ENCODE results near the gene CATSPERB. TPM values are rescaled to one million over a fixed set of nuclear protein-coding genes. Genes with fewer than 3 reads are reported as not detected.

The CATSPERB gene
- total RNA-seq, 4 donors from 2014 or later: 0.11 to 2.9 (median 0.91) TPM

GRCh38 chr14:91716999-91717398, 14.9 kb downstream of the CATSPERB start:
- Histone ChIP-seq H3K27me3 (no peaks in the 10 kb centered on the region), H3K4me1 (no peaks in the 10 kb centered on the region), H3K27ac (replicated peaks in 1 of 4) (no peak overlapping the region), H3K36me3 (no peaks in the 10 kb centered on the region), H3K9me3 (no peaks in the 10 kb centered on the region), H3K4me3 (no peak overlapping the region)
- DNase-seq (ENCODE audit: extremely low spot score): no peak
- intact Hi-C loops (cut with DNase I): no loop called here
- TF ChIP-seq EP300 (IDR thresholded peaks at IDR 0.05) (no peak), CTCF (IDR thresholded peaks at IDR 0.05) (no peak), POLR2AphosphoS5 (IDR thresholded peaks at IDR 0.05) (no peak), POLR2A (IDR thresholded peaks at IDR 0.05; ENCODE audit: low read depth) (no peak)
- WGBS: 78% methylated on average over 1 of the region's 1 CpG

GRCh38 chr14:91714805-91715204, 17.1 kb downstream of the CATSPERB start:
- intact Hi-C loops (cut with DNase I): no loop called here
- H3K27ac ChIP-seq (replicated peaks in 1 of 4): no peak overlapping the region
- no peak overlapping the region for H3K4me3 ChIP-seq
- H3K27me3 ChIP-seq: no peaks in the 10 kb centered on the region
- no peak for DNase-seq (ENCODE audit: extremely low spot score)
- no peaks in the 10 kb centered on the region for H3K4me1 ChIP-seq
- TF ChIP-seq CTCF (IDR thresholded peaks at IDR 0.05) (no peak), EP300 (IDR thresholded peaks at IDR 0.05) (no peak), POLR2AphosphoS5 (IDR thresholded peaks at IDR 0.05) (no peak), POLR2A (IDR thresholded peaks at IDR 0.05; ENCODE audit: low read depth) (no peak)
- WGBS: 80% methylated on average over 6 of the region's 6 CpGs
- no peaks in the 10 kb centered on the region for H3K9me3 ChIP-seq
- no peaks in the 10 kb centered on the region for H3K36me3 ChIP-seq

DNA sequence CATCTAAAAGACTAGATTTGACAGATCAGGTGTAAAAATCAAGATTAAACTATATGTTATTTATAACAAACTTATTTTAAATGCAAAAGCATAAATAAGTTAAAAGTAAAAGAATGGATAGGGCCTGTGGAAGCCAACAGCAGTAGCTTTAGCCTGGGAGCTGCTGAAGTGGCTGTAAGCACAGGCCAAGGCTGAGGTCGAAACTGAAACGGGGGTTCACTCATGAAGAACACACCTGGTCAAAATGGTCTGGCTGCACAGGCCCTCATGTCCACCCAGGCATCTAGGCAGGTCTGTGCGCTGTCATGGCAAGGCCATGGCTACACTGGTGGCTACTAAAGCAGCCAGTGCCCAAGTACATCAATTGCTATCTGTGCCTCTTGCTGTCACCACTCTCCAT, 23.1 kb downstream of the CATSPERB start:
- Histone ChIP-seq H3K4me1 (no peaks in the 10 kb centered on the region), H3K4me3 (no peak overlapping the region), H3K27me3 (no peaks in the 10 kb centered on the region), H3K36me3 (no peaks in the 10 kb centered on the region), H3K27ac (replicated peaks in 1 of 4) (no peak overlapping the region), H3K9me3 (peaks cover 0 to 9% (median 4%) of the 10 kb centered on the region in 4 donors)
- intact Hi-C loops (cut with DNase I): no loop called here
- WGBS: 100% methylated on average over 3 of the region's 3 CpGs
- DNase-seq (ENCODE audit: extremely low spot score): no peak
- TF ChIP-seq CTCF (IDR thresholded peaks at IDR 0.05): no peak
- TF ChIP-seq POLR2AphosphoS5 (IDR thresholded peaks at IDR 0.05): no peak
- no peak for TF ChIP-seq EP300 (IDR thresholded peaks at IDR 0.05)
- no peak for TF ChIP-seq POLR2A (IDR thresholded peaks at IDR 0.05; ENCODE audit: low read depth)

DNA sequence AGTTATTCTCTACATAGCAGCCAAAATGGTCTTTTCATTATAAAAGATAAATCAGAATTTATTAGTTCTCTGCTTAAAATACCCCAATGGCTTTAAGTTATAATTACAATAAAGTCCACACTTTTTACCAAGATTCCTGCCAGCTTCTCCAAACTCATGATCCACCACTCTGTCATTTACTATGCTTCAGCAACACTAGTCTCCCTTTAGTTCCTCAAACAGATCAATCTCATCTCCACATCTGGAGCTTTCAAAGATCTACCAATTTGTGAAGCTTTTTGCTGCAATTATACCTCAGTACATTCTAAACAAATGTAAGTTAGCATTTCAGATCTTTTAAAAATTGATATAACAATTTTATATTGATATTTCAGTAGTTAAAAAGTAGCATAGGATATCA, 24.9 kb downstream of the CATSPERB start:
- intact Hi-C loops (cut with DNase I): no loop called here
- no peak for TF ChIP-seq CTCF (IDR thresholded peaks at IDR 0.05)
- no peak for TF ChIP-seq POLR2A (IDR thresholded peaks at IDR 0.05; ENCODE audit: low read depth)
- no peak for TF ChIP-seq EP300 (IDR thresholded peaks at IDR 0.05)
- TF ChIP-seq POLR2AphosphoS5 (IDR thresholded peaks at IDR 0.05): no peak
- no peaks in the 10 kb centered on the region for H3K4me1 ChIP-seq
- peaks cover 0 to 9% (median 4%) of the 10 kb centered on the region in 4 donors for H3K9me3 ChIP-seq
- no peak overlapping the region for H3K4me3 ChIP-seq
- H3K36me3 ChIP-seq: no peaks in the 10 kb centered on the region
- no peaks in the 10 kb centered on the region for H3K27me3 ChIP-seq
- no peak overlapping the region for H3K27ac ChIP-seq (replicated peaks in 1 of 4)
- DNase-seq (ENCODE audit: extremely low spot score): no peak

GRCh38 chr14:91694643-91695042, 37.2 kb downstream of the CATSPERB start:
- Histone ChIP-seq H3K4me3 (no peak overlapping the region), H3K27me3 (no peaks in the 10 kb centered on the region), H3K27ac (replicated peaks in 1 of 4) (no peak overlapping the region), H3K9me3 (peaks cover 0 to 10% (median 7%) of the 10 kb centered on the region in 4 donors), H3K36me3 (no peaks in the 10 kb centered on the region), H3K4me1 (no peaks in the 10 kb centered on the region)
- TF ChIP-seq EP300 (IDR thresholded peaks at IDR 0.05) (no peak), POLR2AphosphoS5 (IDR thresholded peaks at IDR 0.05) (no peak), CTCF (IDR thresholded peaks at IDR 0.05) (no peak), POLR2A (IDR thresholded peaks at IDR 0.05; ENCODE audit: low read depth) (no peak)
- no peak for DNase-seq (ENCODE audit: extremely low spot score)
- WGBS: 67% methylated on average over 2 of the region's 2 CpGs
- intact Hi-C loops (cut with DNase I): no loop called here

Data from esophagus muscularis mucosa (tissue), 4 donors.